Breast epithelium (tissue), 4 donors: ENCODE results near the gene EDC3. TPM values are rescaled to one million over a fixed set of nuclear protein-coding genes. Genes with fewer than 3 reads are reported as not detected.

Experiments used
- DNase-seq, 2 donors: peaks; one replicate each; pipeline ENCODE4 v3.0.0-alpha.2; 2019; ENCODE audit warnings: low spot score in 2 of 2
- H3K27ac ChIP-seq, 2 donors: fragments of 200-600 bp; sonication (generic) in 1 of 2; one replicate each; pipeline ENCODE4 v1.5.1; 2016 to 2019; ENCODE audit warnings: mild to moderate bottlenecking in 1 of 2
- H3K27me3 ChIP-seq, 2 donors: fragments of 200-600 bp; sonication (generic) in 1 of 2; one replicate each; pipeline versions ENCODE4 v1.5.1 to v1.6.0; 2017 to 2019; ENCODE audit warnings: control low read depth in 1 of 2, mild to moderate bottlenecking in 1 of 2
- H3K36me3 ChIP-seq: fragments of 200-600 bp; one replicate; pipeline ENCODE4 v1.5.1; 2019
- H3K4me1 ChIP-seq, 2 donors: fragments of 200-600 bp; sonication (generic); one replicate each; pipeline ENCODE4 v1.5.1; 2016 to 2019; ENCODE audit warnings: control low read depth in 1 of 2
- H3K4me3 ChIP-seq, 3 donors: fragments of 200-600 bp; sonication (generic); 1 replicate in 2 of 3; 2 replicates in 1 of 3; pipeline ENCODE4 v1.5.1; 2016 to 2019; ENCODE audit warnings: mild to moderate bottlenecking in 3 of 3, moderate library complexity in 2 of 3
- H3K9me3 ChIP-seq, 2 donors: fragments of 200-600 bp; sonication (generic) in 1 of 2; one replicate each; pipeline ENCODE4 v1.5.1; 2016 to 2019; ENCODE audit warnings: control low read depth in 1 of 2
- POLR2A ChIP-seq: fragments of 450-650 bp; IDR thresholded peaks from one replicate; pipeline ENCODE4 v1.6.1; 2016; ENCODE audit warnings: antibody characterized with exemption, mild to moderate bottlenecking, moderate library complexity
- POLR2AphosphoS5 ChIP-seq, 3 donors: sonication (generic); formaldehyde crosslinking; IDR thresholded peaks; one replicate each; pipeline ENCODE4 v1.6.1; 2017; ENCODE audit warnings: antibody characterized with exemption in 3 of 3
- intact Hi-C: fragments of 100-400 bp; cut with DNase I; formaldehyde crosslinking; loops from one replicate; pipeline ENCODE4 v1.15.1; 2023; ENCODE audit warnings: low total_unique reads
- total RNA-seq, 3 donors: library from RNA; depleted of rRNA; stranded (reverse); fragments of >200 nt; gene quantifications; one replicate each; pipeline ENCODE4 v1.1.0, GENCODE V29; 2016
- TF ChIP-seq, protein P1 (sequence below), 3 donors: fragments of 450-650 bp; IDR thresholded peaks; one replicate each; pipeline ENCODE4 v1.5.1; 2016 to 2017; ENCODE audit warnings: antibody characterized with exemption in 3 of 3, mild to moderate bottlenecking in 3 of 3, moderate library complexity in 3 of 3

The EDC3 gene
- total RNA-seq, 3 donors from 2014 or later = 13.8 to 21.7 (median 20.3) TPM

DNA sequence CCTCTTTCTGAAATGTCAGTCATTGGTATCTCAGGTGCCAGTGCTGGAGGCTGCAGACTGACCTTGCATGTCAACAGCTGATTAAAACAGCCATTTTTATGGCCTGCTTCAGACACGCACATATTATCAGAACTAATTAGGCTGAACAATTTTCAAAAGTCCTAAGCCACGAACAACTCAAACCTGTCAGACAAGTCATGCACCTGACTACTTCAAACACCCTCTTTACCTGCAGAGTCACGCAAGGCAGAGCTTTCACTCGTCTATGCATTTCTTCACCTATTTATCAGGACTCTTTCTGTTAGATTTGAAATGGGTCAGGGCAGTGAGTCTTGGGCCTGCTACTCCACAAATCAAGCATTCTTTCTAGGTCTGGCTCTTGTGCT is 53.5 kb downstream of the EDC3 start:
- no peak for TF ChIP-seq POLR2AphosphoS5 (IDR thresholded peaks at IDR 0.05)
- TF ChIP-seq, protein P1, sequence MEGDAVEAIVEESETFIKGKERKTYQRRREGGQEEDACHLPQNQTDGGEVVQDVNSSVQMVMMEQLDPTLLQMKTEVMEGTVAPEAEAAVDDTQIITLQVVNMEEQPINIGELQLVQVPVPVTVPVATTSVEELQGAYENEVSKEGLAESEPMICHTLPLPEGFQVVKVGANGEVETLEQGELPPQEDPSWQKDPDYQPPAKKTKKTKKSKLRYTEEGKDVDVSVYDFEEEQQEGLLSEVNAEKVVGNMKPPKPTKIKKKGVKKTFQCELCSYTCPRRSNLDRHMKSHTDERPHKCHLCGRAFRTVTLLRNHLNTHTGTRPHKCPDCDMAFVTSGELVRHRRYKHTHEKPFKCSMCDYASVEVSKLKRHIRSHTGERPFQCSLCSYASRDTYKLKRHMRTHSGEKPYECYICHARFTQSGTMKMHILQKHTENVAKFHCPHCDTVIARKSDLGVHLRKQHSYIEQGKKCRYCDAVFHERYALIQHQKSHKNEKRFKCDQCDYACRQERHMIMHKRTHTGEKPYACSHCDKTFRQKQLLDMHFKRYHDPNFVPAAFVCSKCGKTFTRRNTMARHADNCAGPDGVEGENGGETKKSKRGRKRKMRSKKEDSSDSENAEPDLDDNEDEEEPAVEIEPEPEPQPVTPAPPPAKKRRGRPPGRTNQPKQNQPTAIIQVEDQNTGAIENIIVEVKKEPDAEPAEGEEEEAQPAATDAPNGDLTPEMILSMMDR (IDR thresholded peaks at IDR 0.05) = no peak
- no peak for TF ChIP-seq POLR2A
- no peak for DNase-seq
- no peak overlapping the region for H3K4me3 ChIP-seq
- intact Hi-C loops = no loop called here
- peak overlapping the region; percentile 71 to 74 for H3K27ac ChIP-seq
- H3K4me1 ChIP-seq = peaks cover 6 to 12% of the 10 kb centered on the region in 2 donors
- H3K36me3 ChIP-seq = no peaks in the 10 kb centered on the region
- H3K27me3 ChIP-seq = no peaks in the 10 kb centered on the region
- no peaks in the 10 kb centered on the region for H3K9me3 ChIP-seq

- H3K36me3 ChIP-seq = no peaks in the 10 kb centered on the region
- H3K4me3 ChIP-seq = no peak overlapping the region
- peaks cover 6 to 12% of the 10 kb centered on the region in 2 donors for H3K4me1 ChIP-seq
- no peaks in the 10 kb centered on the region for H3K9me3 ChIP-seq
- TF ChIP-seq, protein P1 (IDR thresholded peaks at IDR 0.05) = no peak
- DNase-seq = no peak
- H3K27me3 ChIP-seq = no peaks in the 10 kb centered on the region
- intact Hi-C loops = no loop called here
- H3K27ac ChIP-seq = no peak overlapping the region
These were observed 54.7 kb downstream of the EDC3 start for GRCh38 chr15:74641151-74641550.

DNA sequence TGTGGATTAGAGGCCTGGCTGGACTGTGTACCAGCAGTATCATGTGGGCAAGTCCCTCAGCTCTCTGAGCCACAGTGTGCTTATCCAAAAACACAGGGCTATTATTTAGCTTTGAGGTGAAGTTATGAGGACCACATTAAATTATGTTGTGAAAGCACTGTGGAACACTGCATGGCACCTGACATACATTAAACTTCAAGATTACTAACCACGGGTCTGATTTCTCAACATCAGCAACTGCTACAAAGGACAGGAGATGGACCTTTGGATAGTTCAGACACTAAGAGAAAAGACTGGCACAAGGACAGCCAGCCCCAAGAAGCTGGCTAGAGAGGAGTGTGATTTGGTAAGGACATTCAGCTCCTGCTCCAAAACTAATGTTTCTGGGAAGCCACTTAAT is 58.8 kb downstream of the EDC3 start:
- Histone ChIP-seq H3K36me3 (no peaks in the 10 kb centered on the region), H3K4me3 (no peak overlapping the region), H3K27me3 (no peaks in the 10 kb centered on the region), H3K27ac (no peak overlapping the region), H3K4me1 (peaks cover 0 to 4% of the 10 kb centered on the region in 2 donors), H3K9me3 (no peaks in the 10 kb centered on the region)
- DNase-seq = no peak
- intact Hi-C loops = no loop called here
- TF ChIP-seq POLR2AphosphoS5 (IDR thresholded peaks at IDR 0.05) (no peak), POLR2A (no peak)
- TF ChIP-seq, protein P1 (IDR thresholded peaks at IDR 0.05) = no peak

GRCh38 chr15:74635228-74635627 is 60.6 kb downstream of the EDC3 start:
- H3K9me3 ChIP-seq = no peaks in the 10 kb centered on the region
- no peaks in the 10 kb centered on the region for H3K36me3 ChIP-seq
- H3K27me3 ChIP-seq = no peaks in the 10 kb centered on the region
- DNase-seq = no peak
- H3K4me3 ChIP-seq = no peak overlapping the region
- TF ChIP-seq POLR2AphosphoS5 (IDR thresholded peaks at IDR 0.05) (no peak), POLR2A (no peak)
- TF ChIP-seq, protein P1 (IDR thresholded peaks at IDR 0.05) = peak; percentile 44 to 90 (median 86)
- no peak overlapping the region for H3K27ac ChIP-seq
- no peaks in the 10 kb centered on the region for H3K4me1 ChIP-seq
- intact Hi-C loops = no loop called here

DNA sequence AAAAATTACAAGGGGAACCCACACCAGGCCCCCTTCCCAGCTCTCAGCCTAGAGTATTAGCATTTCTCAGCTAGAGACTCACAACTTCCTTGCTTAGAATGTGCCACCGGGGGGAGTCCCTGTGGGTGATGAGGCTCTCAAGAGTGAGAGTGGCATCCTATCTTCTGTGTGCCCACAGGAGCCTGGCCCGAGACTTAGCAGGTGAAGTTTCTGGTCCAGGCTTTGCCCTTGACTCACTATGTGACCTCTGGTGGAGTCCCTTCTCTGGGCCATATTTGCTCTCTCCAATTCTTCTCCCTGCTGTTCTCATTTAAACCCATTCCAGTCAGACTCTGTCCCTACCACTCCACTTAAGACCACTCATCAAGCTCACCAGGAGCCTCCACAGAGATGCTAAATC is 62.0 kb downstream of the EDC3 start:
- H3K9me3 ChIP-seq = no peaks in the 10 kb centered on the region
- H3K27ac ChIP-seq = no peak overlapping the region
- no peak for DNase-seq
- no peaks in the 10 kb centered on the region for H3K4me1 ChIP-seq
- intact Hi-C loops = loop anchor here (5.0 kb wide), 1 partner anchor 129 kb away; no protein-coding TSS in a partner anchor
- H3K4me3 ChIP-seq = no peak overlapping the region
- H3K36me3 ChIP-seq = no peaks in the 10 kb centered on the region
- no peaks in the 10 kb centered on the region for H3K27me3 ChIP-seq
- TF ChIP-seq, protein P1 (IDR thresholded peaks at IDR 0.05) = no peak
- TF ChIP-seq POLR2AphosphoS5 (IDR thresholded peaks at IDR 0.05) (no peak), POLR2A (no peak)
